Ovary (tissue), 3 donors: ENCODE data around the gene SYNGR2.

Experiments
- EP300 ChIP-seq: sonication (generic); formaldehyde crosslinking; IDR thresholded peaks from one replicate; pipeline ENCODE4 v1.6.1; 2017; ENCODE audit warnings: antibody characterized with exemption
- POLR2A ChIP-seq: fragments of 450-650 bp; IDR thresholded peaks from one replicate; pipeline ENCODE4 v1.6.1; 2017; ENCODE audit warnings: antibody characterized with exemption, mild to moderate bottlenecking, moderate library complexity
- TF ChIP-seq, protein P1 (sequence below), 3 donors: fragments of 450-650 bp in 2 of 3; fragments of 200-600 bp in 1 of 3; IDR thresholded peaks; one replicate each; pipeline versions ENCODE4 v1.5.1 to v1.8.0; 2016 to 2022; ENCODE audit warnings: antibody characterized with exemption in 3 of 3, mild to moderate bottlenecking in 1 of 3
- donor health status: DM: no; HTN: no; CAD: no.

DNA sequence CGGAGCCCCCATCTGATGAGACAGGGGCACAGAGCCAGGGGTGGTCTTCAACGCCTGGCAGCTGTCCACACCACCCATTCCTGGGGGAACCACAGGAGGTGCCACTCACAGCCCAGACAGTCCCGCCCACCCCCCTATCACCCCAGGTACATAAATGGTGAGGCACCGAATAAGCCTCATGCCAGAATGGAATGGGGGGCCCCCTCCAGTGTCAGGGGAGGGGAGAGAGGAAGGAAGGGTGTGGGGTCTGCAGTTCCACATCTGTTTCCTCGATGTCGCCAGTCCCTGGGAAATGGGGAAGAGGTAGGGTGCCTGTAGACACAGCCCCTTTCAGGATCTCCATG lies 41.5 kb upstream of the SYNGR2 start:
- TF ChIP-seq, protein P1, sequence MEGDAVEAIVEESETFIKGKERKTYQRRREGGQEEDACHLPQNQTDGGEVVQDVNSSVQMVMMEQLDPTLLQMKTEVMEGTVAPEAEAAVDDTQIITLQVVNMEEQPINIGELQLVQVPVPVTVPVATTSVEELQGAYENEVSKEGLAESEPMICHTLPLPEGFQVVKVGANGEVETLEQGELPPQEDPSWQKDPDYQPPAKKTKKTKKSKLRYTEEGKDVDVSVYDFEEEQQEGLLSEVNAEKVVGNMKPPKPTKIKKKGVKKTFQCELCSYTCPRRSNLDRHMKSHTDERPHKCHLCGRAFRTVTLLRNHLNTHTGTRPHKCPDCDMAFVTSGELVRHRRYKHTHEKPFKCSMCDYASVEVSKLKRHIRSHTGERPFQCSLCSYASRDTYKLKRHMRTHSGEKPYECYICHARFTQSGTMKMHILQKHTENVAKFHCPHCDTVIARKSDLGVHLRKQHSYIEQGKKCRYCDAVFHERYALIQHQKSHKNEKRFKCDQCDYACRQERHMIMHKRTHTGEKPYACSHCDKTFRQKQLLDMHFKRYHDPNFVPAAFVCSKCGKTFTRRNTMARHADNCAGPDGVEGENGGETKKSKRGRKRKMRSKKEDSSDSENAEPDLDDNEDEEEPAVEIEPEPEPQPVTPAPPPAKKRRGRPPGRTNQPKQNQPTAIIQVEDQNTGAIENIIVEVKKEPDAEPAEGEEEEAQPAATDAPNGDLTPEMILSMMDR (IDR thresholded peaks at IDR 0.05) = no peak
- TF ChIP-seq EP300 (no peak), POLR2A (no peak)
